Endothelial cell of umbilical vein (primary cell): ENCODE data around the gene SNX5.

Experiments
- EZH2 ChIP-seq: IDR thresholded peaks from 2 replicates; pipeline ENCODE4 v1.6.1; 2012; ENCODE audit warnings: borderline replicate concordance, low read depth, mild to moderate bottlenecking, moderate library complexity, low read length, inconsistent platforms; ENCODE audit not compliant: severe bottlenecking
- FOS ChIP-seq: IDR thresholded peaks from 2 replicates; pipeline ENCODE4 v1.6.1; 2011; ENCODE audit warnings: mild to moderate bottlenecking, low read length, moderate library complexity, borderline replicate concordance; ENCODE audit not compliant: insufficient read depth
- JUN ChIP-seq: IDR thresholded peaks from 2 replicates; pipeline ENCODE4 v1.6.1; 2011; ENCODE audit warnings: borderline replicate concordance, low read depth; ENCODE audit not compliant: insufficient read length, insufficient read depth
- MYC ChIP-seq: IDR thresholded peaks from one replicate; pipeline ENCODE4 v1.6.1; 2011; ENCODE audit warnings: mild to moderate bottlenecking, low read depth, low read length
- POLR2A ChIP-seq: IDR thresholded peaks from 2 replicates; pipeline ENCODE4 v1.6.1; 2012; ENCODE audit warnings: low read depth, mild to moderate bottlenecking, control low read depth, low read length
- POLR2AphosphoS5 ChIP-seq: IDR thresholded peaks from 2 replicates; pipeline ENCODE4 v1.6.1; 2012; ENCODE audit warnings: low read depth, mild to moderate bottlenecking, control low read depth, low read length, moderate library complexity; ENCODE audit not compliant: insufficient read depth
- TF ChIP-seq, protein P1 (sequence below), 2 donors: IDR thresholded peaks; 1 replicate in 1 of 2; 2 replicates in 1 of 2; pipeline ENCODE4 v1.5.1; 2011; ENCODE audit warnings: low read length in 2 of 2, mild to moderate bottlenecking in 2 of 2, moderate library complexity in 2 of 2, control low read depth in 1 of 2, inconsistent platforms in 1 of 2, low read depth in 1 of 2; ENCODE audit not compliant: insufficient read depth in 1 of 2; ENCODE audit errors: extremely low read depth in 1 of 2
- TF ChIP-seq, protein P2 (sequence below): IDR thresholded peaks from 2 replicates; pipeline ENCODE4 v1.6.1; 2011; ENCODE audit not compliant: insufficient read depth, insufficient read length

DNA sequence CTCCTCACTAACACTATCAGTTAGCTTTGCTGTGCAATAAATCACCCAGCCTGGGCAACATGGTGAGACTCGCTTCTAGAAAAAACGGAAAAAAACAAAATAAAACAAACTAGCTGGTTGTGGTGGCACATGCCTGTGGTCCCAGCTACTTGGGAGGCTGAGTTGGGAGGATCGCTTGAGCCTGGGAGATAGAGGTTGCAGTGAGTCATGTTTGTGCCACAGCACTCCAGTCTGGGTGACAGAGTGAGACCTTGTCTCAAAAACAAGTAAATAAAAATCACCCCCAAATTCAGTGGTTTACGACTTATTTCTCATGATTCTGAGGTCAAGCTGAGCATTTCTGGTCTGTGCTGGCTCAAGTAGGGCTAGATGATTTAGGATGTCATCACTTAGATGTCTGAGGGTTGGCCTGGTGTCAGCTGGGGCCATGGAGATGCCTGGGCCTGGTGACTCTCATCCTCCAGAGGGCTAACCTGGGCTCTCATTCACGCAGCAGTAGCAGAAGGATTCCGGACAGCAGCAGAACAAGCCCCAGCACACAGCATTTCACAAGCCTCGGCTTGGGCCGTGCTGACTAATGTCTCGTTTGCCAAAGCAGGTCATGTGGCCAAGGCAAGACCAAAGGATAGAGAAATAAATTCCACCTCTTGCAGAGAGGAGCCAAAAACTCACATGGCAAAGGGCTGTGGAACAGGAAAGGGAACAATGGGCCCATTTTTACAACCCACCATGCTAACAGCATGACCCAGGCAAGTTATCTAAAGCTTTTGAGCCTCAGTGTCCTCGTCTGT is 32.7 kb upstream of the SNX5 start:
- TF ChIP-seq, protein P1, sequence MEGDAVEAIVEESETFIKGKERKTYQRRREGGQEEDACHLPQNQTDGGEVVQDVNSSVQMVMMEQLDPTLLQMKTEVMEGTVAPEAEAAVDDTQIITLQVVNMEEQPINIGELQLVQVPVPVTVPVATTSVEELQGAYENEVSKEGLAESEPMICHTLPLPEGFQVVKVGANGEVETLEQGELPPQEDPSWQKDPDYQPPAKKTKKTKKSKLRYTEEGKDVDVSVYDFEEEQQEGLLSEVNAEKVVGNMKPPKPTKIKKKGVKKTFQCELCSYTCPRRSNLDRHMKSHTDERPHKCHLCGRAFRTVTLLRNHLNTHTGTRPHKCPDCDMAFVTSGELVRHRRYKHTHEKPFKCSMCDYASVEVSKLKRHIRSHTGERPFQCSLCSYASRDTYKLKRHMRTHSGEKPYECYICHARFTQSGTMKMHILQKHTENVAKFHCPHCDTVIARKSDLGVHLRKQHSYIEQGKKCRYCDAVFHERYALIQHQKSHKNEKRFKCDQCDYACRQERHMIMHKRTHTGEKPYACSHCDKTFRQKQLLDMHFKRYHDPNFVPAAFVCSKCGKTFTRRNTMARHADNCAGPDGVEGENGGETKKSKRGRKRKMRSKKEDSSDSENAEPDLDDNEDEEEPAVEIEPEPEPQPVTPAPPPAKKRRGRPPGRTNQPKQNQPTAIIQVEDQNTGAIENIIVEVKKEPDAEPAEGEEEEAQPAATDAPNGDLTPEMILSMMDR (IDR thresholded peaks at IDR 0.05; ENCODE audit: extremely low read depth in 1 of 2, insufficient read depth in 1 of 2, low read depth in 1 of 2, low read length in 2 of 2): no peak
- TF ChIP-seq POLR2A: no peak
- TF ChIP-seq, protein P2, sequence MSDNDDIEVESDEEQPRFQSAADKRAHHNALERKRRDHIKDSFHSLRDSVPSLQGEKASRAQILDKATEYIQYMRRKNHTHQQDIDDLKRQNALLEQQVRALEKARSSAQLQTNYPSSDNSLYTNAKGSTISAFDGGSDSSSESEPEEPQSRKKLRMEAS: no peak
- TF ChIP-seq EZH2: no peak
- TF ChIP-seq POLR2AphosphoS5: no peak
- no peak for TF ChIP-seq JUN
- TF ChIP-seq MYC: no peak
- TF ChIP-seq FOS: no peak
